Uterus (tissue), 2 donors: ENCODE measurements around the gene OR1E2.

Source experiments
- POLR2A ChIP-seq, 2 donors: fragments of 450-650 bp; IDR thresholded peaks; one replicate each; pipeline ENCODE4 v1.6.1; 2016; ENCODE audit warnings: antibody characterized with exemption in 2 of 2, mild to moderate bottlenecking in 1 of 2, moderate library complexity in 1 of 2
- TF ChIP-seq, protein P1 (sequence below), 4 experiments: fragments of 200-600 bp in 2 of 4; fragments of 450-650 bp in 2 of 4; sonication (generic) in 2 of 4; IDR thresholded peaks; one replicate each; pipeline ENCODE4 v1.5.1; 2016 to 2019; ENCODE audit warnings: antibody characterized with exemption in 4 of 4, mild to moderate bottlenecking in 2 of 4, moderate library complexity in 1 of 4

- TF ChIP-seq, protein P1, sequence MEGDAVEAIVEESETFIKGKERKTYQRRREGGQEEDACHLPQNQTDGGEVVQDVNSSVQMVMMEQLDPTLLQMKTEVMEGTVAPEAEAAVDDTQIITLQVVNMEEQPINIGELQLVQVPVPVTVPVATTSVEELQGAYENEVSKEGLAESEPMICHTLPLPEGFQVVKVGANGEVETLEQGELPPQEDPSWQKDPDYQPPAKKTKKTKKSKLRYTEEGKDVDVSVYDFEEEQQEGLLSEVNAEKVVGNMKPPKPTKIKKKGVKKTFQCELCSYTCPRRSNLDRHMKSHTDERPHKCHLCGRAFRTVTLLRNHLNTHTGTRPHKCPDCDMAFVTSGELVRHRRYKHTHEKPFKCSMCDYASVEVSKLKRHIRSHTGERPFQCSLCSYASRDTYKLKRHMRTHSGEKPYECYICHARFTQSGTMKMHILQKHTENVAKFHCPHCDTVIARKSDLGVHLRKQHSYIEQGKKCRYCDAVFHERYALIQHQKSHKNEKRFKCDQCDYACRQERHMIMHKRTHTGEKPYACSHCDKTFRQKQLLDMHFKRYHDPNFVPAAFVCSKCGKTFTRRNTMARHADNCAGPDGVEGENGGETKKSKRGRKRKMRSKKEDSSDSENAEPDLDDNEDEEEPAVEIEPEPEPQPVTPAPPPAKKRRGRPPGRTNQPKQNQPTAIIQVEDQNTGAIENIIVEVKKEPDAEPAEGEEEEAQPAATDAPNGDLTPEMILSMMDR (IDR thresholded peaks at IDR 0.05): no peak
- TF ChIP-seq POLR2A (IDR thresholded peaks at IDR 0.05): no peak
Measured at GRCh38 chr17:3448059-3448665, 14.5 kb upstream of the OR1E2 start.
